22Rv1 (cell line): Measurements from ENCODE around the gene FABP7.

Experiments used
- ZFX ChIP-seq: fragments of 450-650 bp; IDR thresholded peaks from 2 replicates; pipeline ENCODE4 v1.6.1; 2017; ENCODE audit warnings: antibody characterized with exemption, borderline replicate concordance
- TF ChIP-seq, protein P1 (sequence below): fragments of 450-650 bp; IDR thresholded peaks from 2 replicates; pipeline ENCODE4 v1.5.1; 2017; ENCODE audit warnings: mild to moderate bottlenecking

DNA sequence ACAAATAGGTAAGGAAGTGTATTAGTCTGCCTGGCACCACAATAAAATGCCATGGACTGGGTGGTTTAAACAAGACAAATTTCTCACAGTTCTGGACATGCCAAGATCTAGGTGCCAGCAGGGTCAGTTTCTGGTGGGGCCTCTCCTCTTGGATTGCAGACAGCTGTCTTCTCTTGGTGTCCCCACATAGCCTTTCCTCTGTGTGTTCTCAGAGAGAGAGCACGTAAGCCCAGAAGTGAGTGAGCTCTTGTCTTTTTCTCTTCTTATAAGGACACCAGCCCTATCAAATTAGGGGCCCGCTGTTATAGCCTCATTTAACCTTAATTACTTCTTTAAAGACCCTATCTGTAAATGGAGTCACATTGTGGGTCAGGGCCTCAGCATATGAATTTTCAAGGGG, 37.8 kb downstream of the FABP7 start:
- no peak for TF ChIP-seq ZFX
- TF ChIP-seq, protein P1, sequence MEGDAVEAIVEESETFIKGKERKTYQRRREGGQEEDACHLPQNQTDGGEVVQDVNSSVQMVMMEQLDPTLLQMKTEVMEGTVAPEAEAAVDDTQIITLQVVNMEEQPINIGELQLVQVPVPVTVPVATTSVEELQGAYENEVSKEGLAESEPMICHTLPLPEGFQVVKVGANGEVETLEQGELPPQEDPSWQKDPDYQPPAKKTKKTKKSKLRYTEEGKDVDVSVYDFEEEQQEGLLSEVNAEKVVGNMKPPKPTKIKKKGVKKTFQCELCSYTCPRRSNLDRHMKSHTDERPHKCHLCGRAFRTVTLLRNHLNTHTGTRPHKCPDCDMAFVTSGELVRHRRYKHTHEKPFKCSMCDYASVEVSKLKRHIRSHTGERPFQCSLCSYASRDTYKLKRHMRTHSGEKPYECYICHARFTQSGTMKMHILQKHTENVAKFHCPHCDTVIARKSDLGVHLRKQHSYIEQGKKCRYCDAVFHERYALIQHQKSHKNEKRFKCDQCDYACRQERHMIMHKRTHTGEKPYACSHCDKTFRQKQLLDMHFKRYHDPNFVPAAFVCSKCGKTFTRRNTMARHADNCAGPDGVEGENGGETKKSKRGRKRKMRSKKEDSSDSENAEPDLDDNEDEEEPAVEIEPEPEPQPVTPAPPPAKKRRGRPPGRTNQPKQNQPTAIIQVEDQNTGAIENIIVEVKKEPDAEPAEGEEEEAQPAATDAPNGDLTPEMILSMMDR: no peak
